GM12878 (cell line): ENCODE measurements around the gene ADH6. TPM values are rescaled to one million over a fixed set of nuclear protein-coding genes. Genes with fewer than 3 reads are reported as not detected.

Experiments used
- ATAC-seq: fragments of 200-7000 bp; cut with Tn5 transposase; 3 replicates; pipeline ENCODE4 v1.9.1; 2020; ENCODE audit warnings: mild to moderate bottlenecking, moderate library complexity
- BruUV-seq: library from RNA; stranded (reverse); fragments of 400-500 nt; replicated peaks from 2 replicates; lab custom pipeline; 2021; lab: Mats Ljungman, UMichigan
- CTCF ChIA-PET: fragments of 300-600 bp; sonication (Branson Sonifier 250); formaldehyde crosslinking; extraction: SDS; loops from one replicate; lab custom pipeline; 2021; ENCODE audit warnings: inconsistent platforms; lab: Yijun Ruan, JAX
- POLR2A ChIA-PET: fragments of 350-600 bp; formaldehyde crosslinking; extraction: SDS; loops from one replicate; lab custom pipeline; 2021; ENCODE audit warnings: inconsistent platforms; lab: Charles Lee
- RAD21 ChIA-PET: fragments of 300-600 bp; sonication (Branson Sonifier 250); formaldehyde crosslinking; loops from one replicate; lab custom pipeline; 2023; ENCODE audit warnings: antibody characterized with exemption; ENCODE audit not compliant: unreplicated experiment; lab: Charles Lee
- SMC1A ChIA-PET: fragments of 300-600 bp; sonication (Branson Sonifier 250); formaldehyde crosslinking; loops from one replicate; lab custom pipeline; 2023; ENCODE audit not compliant: unreplicated experiment, uncharacterized antibody; lab: Charles Lee
- DNase-seq: peaks from one replicate; pipeline ENCODE4 v3.0.0-alpha.2; 2011; ENCODE audit warnings: low read depth, low spot score
- FAIRE-seq: peaks from 3 replicates; lab custom pipeline; 2011; peaks lifted over from hg19 to GRCh38; lab: Jason Lieb, UNC
- H2AFZ ChIP-seq: 2 replicates; pipeline ENCODE4 v1.6.0; 2011; ENCODE audit warnings: low read depth, low read length, control low read depth; ENCODE audit not compliant: control insufficient read depth
- H3K27ac ChIP-seq: 2 replicates; pipeline ENCODE4 v1.5.1; 2011; ENCODE audit warnings: control low read depth; ENCODE audit not compliant: control insufficient read depth, insufficient read depth
- H3K27me3 ChIP-seq, 2 experiments: replicated peaks in 1 of 2; 2 replicates each; pipeline versions ENCODE4 v1.6.0 to v1.6.1; 2011; ENCODE audit warnings: low read length in 1 of 2; ENCODE audit not compliant: control insufficient read depth in 2 of 2, insufficient read depth in 2 of 2
- H3K36me3 ChIP-seq, 2 experiments: 2 replicates each; pipeline ENCODE4 v1.5.1; 2011; ENCODE audit warnings: low read length in 1 of 2; ENCODE audit not compliant: control insufficient read depth in 2 of 2, insufficient read depth in 2 of 2
- H3K4me1 ChIP-seq: 2 replicates; pipeline ENCODE4 v1.6.1; 2011; ENCODE audit warnings: mild to moderate bottlenecking, low read length, moderate library complexity, mixed read lengths; ENCODE audit not compliant: control insufficient read depth, insufficient read depth
- H3K4me2 ChIP-seq: 2 replicates; pipeline ENCODE4 v1.6.0; 2011; ENCODE audit warnings: control low read depth; ENCODE audit not compliant: control insufficient read depth, insufficient read depth
- H3K4me3 ChIP-seq: fragments of 200-600 bp; sonication (generic); 2 replicates; pipeline ENCODE4 v1.5.1; 2016
- H3K79me2 ChIP-seq: 2 replicates; pipeline ENCODE4 v1.6.0; 2011; ENCODE audit warnings: low read length; ENCODE audit not compliant: control insufficient read depth, insufficient read depth
- H3K9ac ChIP-seq: 2 replicates; pipeline ENCODE4 v1.8.0; 2011; ENCODE audit warnings: low read length, control low read depth, mixed read lengths; ENCODE audit not compliant: control insufficient read depth, insufficient read depth
- H3K9me3 ChIP-seq: replicated peaks from 3 replicates; pipeline ENCODE4 v1.5.1; 2011; ENCODE audit warnings: mild to moderate bottlenecking, low read length; ENCODE audit not compliant: control insufficient read depth, insufficient read depth
- H4K20me1 ChIP-seq: 2 replicates; pipeline ENCODE4 v1.6.0; 2011; ENCODE audit not compliant: control insufficient read depth, insufficient read depth
- ESRRA ChIP-seq: IDR thresholded peaks from 2 replicates; pipeline ENCODE4 v1.6.1; 2012; ENCODE audit warnings: mild to moderate bottlenecking, low read length, improper control_type of control experiment
- HDAC2 ChIP-seq: fragments of 200-600 bp; sonication (generic); IDR thresholded peaks from 2 replicates; pipeline ENCODE4 v1.6.1; 2017
- HDGF ChIP-seq: fragments of 450-650 bp; IDR thresholded peaks from 2 replicates; pipeline ENCODE4 v1.6.1; 2016; ENCODE audit warnings: antibody characterized with exemption
- MEF2A ChIP-seq: IDR thresholded peaks from 2 replicates; pipeline ENCODE4 v1.6.1; 2011; ENCODE audit warnings: low read depth, mild to moderate bottlenecking, low read length, moderate library complexity; ENCODE audit not compliant: insufficient read depth
- RB1 ChIP-seq: fragments of 450-650 bp; formaldehyde crosslinking; IDR thresholded peaks from 2 replicates; pipeline ENCODE4 v1.6.1; 2017; ENCODE audit warnings: mild to moderate bottlenecking, borderline replicate concordance
- RFX5 ChIP-seq: IDR thresholded peaks from 2 replicates; pipeline ENCODE4 v1.6.1; 2011; ENCODE audit warnings: low read depth, low read length, improper control_type of control experiment
- SIX5 ChIP-seq: IDR thresholded peaks from 2 replicates; pipeline ENCODE4 v1.6.1; 2011; ENCODE audit warnings: mild to moderate bottlenecking, low read depth, low read length, moderate library complexity; ENCODE audit not compliant: severe bottlenecking
- SMC3 ChIP-seq: IDR thresholded peaks from 2 replicates; pipeline ENCODE4 v1.6.1; 2011; ENCODE audit warnings: low read length, improper control_type of control experiment, borderline replicate concordance
- SREBF1 ChIP-seq: IDR thresholded peaks from 2 replicates; pipeline ENCODE4 v1.6.1; 2012; ENCODE audit warnings: mild to moderate bottlenecking, low read length
- TARDBP ChIP-seq: IDR thresholded peaks from 2 replicates; pipeline ENCODE4 v1.6.1; 2016; ENCODE audit warnings: borderline replicate concordance
- TCF3 ChIP-seq: IDR thresholded peaks from 2 replicates; pipeline ENCODE4 v1.6.1; 2012; ENCODE audit warnings: low read depth, mild to moderate bottlenecking, low read length, borderline replicate concordance; ENCODE audit not compliant: insufficient read depth
- WRNIP1 ChIP-seq: IDR thresholded peaks from 2 replicates; pipeline ENCODE4 v1.6.1; 2011; ENCODE audit warnings: low read depth, low read length, improper control_type of control experiment, borderline replicate concordance
- WGBS: methylation state at CpG from one replicate; pipeline ENCODE4 v1.1.6; 2016; ENCODE audit warnings: low lambda C conversion rate; ENCODE audit not compliant: insufficient replicate concordance, insufficient coverage; ENCODE audit errors: missing lambda C conversion rate; 5-methylcytosine and 5-hydroxymethylcytosine counted together
- in situ Hi-C: fragments of 300-500 bp; cut with MboI; formaldehyde crosslinking; loops from 9 replicates; pipeline ENCODE4 v1.14.3; 2018; ENCODE audit warnings: mixed read lengths
- intact Hi-C: fragments of 100-400 bp; cut with micrococcal nuclease; formaldehyde crosslinking; loops from one replicate; pipeline ENCODE4 v1.14.2; 2022; ENCODE audit not compliant: unreplicated experiment
- polyA plus RNA-seq, 11 experiments: library from polyadenylated mRNA; depleted of rRNA in 4 of 11; unstranded in 6 of 11; stranded (reverse) in 5 of 11; fragments of >200 nt; fragmentation: Nextera tagmentation in 4 of 11; fragmentation: Illumina TruSeq in 1 of 11; extraction: Ambion mirVana in 4 of 11; extraction: Trizol in 1 of 11; gene quantifications; 1 replicate in 1 of 11; 2 replicates in 10 of 11; pipeline versions ENCODE4 v1.2.1 to v1.2.3, GENCODE V29; 2011 to 2016; ENCODE audit warnings: inconsistent platforms in 2 of 11, missing spikeins in 2 of 11, low read depth in 1 of 11
- total RNA-seq, 4 experiments: library from RNA; depleted of rRNA in 3 of 4; stranded (reverse); fragments of >200 nt in 3 of 4; fragmentation: Illumina TruSeq in 1 of 4; extraction: Trizol in 1 of 4; gene quantifications; 2 replicates each; pipeline versions ENCODE4 v1.2.1 to v1.2.3, GENCODE V29; 2013 to 2021
- TF ChIP-seq, protein P1 (sequence below): IDR thresholded peaks from 2 replicates; pipeline ENCODE4 v1.6.1; 2012; ENCODE audit warnings: low read depth, low read length, improper control_type of control experiment
- TF ChIP-seq, protein P2 (sequence below): fragments of 450-650 bp; IDR thresholded peaks from 2 replicates; pipeline ENCODE4 v1.6.1; 2017; ENCODE audit warnings: mild to moderate bottlenecking, moderate library complexity
- TF ChIP-seq, protein P3 (sequence below): fragments of 450-650 bp; IDR thresholded peaks from 2 replicates; pipeline ENCODE4 v1.6.1; 2018; ENCODE audit warnings: borderline replicate concordance, mild to moderate bottlenecking; ENCODE audit not compliant: partially characterized antibody

Gene ADH6
- total and polyA plus RNA-seq, 10 of the 15 experiments (the other 5 are each of a cell fraction or from before 2014, with no cell fraction given) = 0.03 to 0.16 TPM; not detected in 8

DNA sequence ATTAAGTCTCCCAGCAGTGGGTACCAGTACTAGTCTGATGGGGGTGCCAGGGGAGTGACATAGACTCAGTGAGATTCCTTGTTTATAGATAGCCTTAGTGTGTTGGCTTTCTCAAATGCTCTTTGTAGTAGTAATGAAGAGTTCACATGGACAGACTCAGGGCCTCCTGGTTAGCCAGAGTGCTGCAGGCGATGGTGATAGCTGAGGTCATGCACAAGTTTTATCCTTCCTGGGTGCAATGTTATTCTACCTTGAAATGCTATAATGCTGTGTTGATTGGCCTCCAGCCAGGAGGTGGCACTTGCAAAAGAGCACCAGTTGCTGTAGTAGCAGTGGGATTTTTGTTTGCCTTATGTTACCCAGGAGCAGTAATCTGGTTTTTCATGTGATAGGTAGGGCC, 39.4 kb downstream of the ADH6 start:
- Histone ChIP-seq H3K4me3 (no peak overlapping the region), H3K79me2 (no peaks in the 10 kb centered on the region), H3K9ac (no peak overlapping the region), H3K4me2 (no peak overlapping the region), H3K27ac (no peak overlapping the region), H2AFZ (no peak overlapping the region), H3K36me3 (no peaks in the 10 kb centered on the region), H3K27me3 (no peaks in the 10 kb centered on the region), H3K9me3 (no peaks in the 10 kb centered on the region), H3K4me1 (no peaks in the 10 kb centered on the region), H4K20me1 (no peaks in the 10 kb centered on the region)
- ChIA-PET SMC1A (no interaction called here), POLR2A (no interaction called here), RAD21 (no interaction called here), CTCF (no interaction called here)
- FAIRE-seq (no peak), ATAC-seq (no peak), DNase-seq (no peak)
- WGBS = 0% methylated on average over 1 of the region's 1 CpG
- intact Hi-C loops = no loop called here
- no TSS peak for BruUV-seq
- TF ChIP-seq SIX5 (no peak), TARDBP (no peak), HDAC2 (no peak), WRNIP1 (no peak), HDGF (no peak), SREBF1 (no peak), ESRRA (no peak), MEF2A (no peak), RB1 (no peak), RFX5 (no peak), SMC3 (no peak), TCF3 (no peak)
- TF ChIP-seq, protein P1, sequence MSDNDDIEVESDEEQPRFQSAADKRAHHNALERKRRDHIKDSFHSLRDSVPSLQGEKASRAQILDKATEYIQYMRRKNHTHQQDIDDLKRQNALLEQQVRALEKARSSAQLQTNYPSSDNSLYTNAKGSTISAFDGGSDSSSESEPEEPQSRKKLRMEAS = no peak
- TF ChIP-seq, protein P2, sequence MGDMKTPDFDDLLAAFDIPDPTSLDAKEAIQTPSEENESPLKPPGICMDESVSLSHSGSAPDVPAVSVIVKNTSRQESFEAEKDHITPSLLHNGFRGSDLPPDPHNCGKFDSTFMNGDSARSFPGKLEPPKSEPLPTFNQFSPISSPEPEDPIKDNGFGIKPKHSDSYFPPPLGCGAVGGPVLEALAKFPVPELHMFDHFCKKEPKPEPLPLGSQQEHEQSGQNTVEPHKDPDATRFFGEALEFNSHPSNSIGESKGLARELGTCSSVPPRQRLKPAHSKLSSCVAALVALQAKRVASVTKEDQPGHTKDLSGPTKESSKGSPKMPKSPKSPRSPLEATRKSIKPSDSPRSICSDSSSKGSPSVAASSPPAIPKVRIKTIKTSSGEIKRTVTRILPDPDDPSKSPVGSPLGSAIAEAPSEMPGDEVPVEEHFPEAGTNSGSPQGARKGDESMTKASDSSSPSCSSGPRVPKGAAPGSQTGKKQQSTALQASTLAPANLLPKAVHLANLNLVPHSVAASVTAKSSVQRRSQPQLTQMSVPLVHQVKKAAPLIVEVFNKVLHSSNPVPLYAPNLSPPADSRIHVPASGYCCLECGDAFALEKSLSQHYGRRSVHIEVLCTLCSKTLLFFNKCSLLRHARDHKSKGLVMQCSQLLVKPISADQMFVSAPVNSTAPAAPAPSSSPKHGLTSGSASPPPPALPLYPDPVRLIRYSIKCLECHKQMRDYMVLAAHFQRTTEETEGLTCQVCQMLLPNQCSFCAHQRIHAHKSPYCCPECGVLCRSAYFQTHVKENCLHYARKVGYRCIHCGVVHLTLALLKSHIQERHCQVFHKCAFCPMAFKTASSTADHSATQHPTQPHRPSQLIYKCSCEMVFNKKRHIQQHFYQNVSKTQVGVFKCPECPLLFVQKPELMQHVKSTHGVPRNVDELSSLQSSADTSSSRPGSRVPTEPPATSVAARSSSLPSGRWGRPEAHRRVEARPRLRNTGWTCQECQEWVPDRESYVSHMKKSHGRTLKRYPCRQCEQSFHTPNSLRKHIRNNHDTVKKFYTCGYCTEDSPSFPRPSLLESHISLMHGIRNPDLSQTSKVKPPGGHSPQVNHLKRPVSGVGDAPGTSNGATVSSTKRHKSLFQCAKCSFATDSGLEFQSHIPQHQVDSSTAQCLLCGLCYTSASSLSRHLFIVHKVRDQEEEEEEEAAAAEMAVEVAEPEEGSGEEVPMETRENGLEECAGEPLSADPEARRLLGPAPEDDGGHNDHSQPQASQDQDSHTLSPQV = no peak
- TF ChIP-seq, protein P3, sequence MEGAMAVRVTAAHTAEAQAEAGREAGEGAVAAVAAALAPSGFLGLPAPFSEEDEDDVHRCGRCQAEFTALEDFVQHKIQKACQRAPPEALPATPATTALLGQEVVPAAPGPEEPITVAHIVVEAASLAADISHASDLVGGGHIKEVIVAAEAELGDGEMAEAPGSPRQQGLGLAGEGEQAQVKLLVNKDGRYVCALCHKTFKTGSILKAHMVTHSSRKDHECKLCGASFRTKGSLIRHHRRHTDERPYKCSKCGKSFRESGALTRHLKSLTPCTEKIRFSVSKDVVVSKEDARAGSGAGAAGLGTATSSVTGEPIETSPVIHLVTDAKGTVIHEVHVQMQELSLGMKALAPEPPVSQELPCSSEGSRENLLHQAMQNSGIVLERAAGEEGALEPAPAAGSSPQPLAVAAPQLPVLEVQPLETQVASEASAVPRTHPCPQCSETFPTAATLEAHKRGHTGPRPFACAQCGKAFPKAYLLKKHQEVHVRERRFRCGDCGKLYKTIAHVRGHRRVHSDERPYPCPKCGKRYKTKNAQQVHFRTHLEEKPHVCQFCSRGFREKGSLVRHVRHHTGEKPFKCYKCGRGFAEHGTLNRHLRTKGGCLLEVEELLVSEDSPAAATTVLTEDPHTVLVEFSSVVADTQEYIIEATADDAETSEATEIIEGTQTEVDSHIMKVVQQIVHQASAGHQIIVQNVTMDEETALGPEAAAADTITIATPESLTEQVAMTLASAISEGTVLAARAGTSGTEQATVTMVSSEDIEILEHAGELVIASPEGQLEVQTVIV = no peak
- in situ Hi-C loops = no loop called here
